ENCODE results near the gene S100P.

S100P gene

DNA sequence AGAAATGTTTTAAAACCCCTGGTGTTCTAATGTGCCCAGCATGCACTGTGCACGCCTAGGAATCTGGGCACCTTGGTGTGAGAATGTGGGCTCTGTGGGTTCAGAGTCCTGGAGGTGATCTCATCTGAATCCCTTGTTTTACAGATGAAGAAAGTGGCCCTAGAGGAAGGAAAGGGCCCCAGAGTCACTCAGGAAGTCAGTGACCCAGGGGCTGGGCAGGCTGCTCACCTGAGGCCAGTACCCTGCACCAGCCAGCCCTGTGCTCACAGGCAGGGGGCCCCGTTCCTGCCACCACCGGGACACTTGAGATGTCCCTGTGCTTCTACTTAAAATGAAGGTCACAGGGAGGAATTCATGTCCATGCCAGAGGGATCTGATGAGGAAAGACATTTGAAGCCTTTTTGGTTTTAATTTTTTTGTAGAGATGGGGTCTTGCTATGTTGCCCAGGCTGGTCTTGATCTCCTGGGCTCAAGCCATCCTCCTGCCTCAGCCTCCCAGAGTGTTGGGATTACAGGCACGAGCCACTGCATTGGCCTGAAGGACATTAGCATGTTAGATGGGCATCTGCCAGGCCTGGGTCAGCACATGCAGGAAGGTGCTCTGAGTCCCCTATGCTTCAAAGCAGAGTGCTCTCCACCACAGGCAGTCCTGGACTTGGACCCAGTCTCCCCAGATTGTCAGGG is 7.4 kb upstream of the S100P start:
- in situ Hi-C loops (cut with HindIII; ENCODE audit: low pct_ligation_motif_present, low sequenced_read_pairs) = no loop called here
- no peak for DNase-seq
- no peaks in the 10 kb centered on the region for H3K27me3 ChIP-seq (replicated peaks)
- H3K4me3 ChIP-seq (ENCODE audit: low read depth, low read length) = no peak overlapping the region
- TF ChIP-seq, protein P1, sequence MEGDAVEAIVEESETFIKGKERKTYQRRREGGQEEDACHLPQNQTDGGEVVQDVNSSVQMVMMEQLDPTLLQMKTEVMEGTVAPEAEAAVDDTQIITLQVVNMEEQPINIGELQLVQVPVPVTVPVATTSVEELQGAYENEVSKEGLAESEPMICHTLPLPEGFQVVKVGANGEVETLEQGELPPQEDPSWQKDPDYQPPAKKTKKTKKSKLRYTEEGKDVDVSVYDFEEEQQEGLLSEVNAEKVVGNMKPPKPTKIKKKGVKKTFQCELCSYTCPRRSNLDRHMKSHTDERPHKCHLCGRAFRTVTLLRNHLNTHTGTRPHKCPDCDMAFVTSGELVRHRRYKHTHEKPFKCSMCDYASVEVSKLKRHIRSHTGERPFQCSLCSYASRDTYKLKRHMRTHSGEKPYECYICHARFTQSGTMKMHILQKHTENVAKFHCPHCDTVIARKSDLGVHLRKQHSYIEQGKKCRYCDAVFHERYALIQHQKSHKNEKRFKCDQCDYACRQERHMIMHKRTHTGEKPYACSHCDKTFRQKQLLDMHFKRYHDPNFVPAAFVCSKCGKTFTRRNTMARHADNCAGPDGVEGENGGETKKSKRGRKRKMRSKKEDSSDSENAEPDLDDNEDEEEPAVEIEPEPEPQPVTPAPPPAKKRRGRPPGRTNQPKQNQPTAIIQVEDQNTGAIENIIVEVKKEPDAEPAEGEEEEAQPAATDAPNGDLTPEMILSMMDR (IDR thresholded peaks at IDR 0.05; ENCODE audit: low read depth, low read length, missing control alignments) = no peak
- no peak overlapping the region for H3K27ac ChIP-seq
- no peaks in the 10 kb centered on the region for H3K36me3 ChIP-seq (replicated peaks)

DNA sequence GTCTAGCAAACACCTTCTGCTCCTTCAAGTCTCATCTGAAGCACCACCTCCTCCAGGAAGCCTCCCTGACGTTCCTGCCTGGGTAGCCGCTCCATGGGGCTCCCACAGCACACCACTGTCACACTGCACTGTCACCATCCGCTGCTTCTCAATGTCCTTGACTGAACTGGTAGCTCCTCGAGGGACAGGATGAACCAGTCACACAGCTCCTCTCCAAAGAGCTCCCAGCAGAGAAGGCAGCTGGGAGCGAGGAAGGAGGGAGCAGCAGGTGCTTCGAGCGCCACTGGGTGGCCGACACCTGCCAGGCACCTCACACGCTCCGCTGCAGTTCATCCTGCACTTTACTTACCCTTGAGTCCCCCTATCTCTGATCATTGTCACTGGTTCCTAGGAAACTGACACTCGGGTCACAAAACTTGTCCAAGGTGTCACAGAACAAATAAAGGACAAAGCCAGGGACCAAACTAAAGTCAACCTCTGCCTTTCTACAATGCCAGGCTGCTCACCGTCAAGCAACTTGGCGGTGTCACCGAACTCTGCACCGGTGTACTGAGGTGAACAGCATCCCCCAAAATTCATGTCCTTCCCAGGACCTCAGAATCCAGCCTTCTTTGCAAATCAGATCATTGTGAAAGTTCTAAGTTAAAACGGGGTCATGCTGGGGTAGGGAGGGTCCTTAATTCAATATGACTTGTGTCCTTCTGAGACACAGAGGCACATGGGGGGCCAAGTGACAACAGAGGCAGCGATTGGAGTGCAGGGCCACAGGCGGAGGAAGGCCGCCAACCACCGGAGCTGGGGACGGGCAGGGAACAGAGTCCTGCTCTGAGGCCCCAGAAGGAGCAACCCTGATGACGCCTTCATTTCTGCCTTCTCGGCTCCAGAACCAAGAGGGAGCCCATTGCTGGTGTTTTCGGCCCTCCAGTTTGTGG is 5.5 kb upstream of the S100P start:
- Histone ChIP-seq H3K4me3 (ENCODE audit: low read depth, low read length) (no peak overlapping the region), H3K36me3 (replicated peaks) (no peaks in the 10 kb centered on the region), H3K27me3 (replicated peaks) (no peaks in the 10 kb centered on the region), H3K27ac (peak overlapping the region; percentile 71)
- in situ Hi-C loops (cut with HindIII; ENCODE audit: low pct_ligation_motif_present, low sequenced_read_pairs) = no loop called here
- TF ChIP-seq, protein P1 (IDR thresholded peaks at IDR 0.05; ENCODE audit: low read depth, low read length, missing control alignments) = no peak
- DNase-seq = no peak

DNA sequence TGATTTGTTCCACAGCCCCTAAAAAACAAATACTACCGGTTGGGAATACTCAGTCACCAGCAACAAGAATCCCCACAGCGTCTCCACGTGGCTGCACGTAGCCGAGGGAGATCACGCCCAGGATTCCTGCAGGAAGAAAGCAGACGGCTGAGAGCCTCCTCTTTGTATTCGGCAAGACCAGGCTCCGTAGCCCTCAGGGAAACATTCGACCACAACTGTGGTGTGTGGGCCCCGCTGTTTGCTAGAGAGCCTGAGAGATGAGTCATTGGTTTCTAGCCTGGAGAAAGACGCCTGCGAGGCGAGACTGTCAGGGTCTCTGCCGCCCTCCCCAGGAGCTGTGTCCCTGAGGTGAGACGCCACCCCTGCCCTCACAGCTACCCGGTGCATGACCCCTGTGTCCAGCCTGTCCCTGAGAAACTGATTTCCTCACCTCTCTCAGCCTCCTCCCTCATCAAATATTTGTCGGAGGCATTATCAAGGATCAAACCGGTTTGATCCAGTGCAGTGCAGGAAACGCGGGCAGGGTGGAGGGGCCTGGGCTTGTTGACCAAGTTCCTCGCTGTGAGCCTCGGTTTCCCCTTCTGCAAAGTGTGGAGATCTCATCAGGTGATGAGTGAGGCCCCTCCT is 4.7 kb upstream of the S100P start:
- H3K36me3 ChIP-seq (replicated peaks) = no peaks in the 10 kb centered on the region
- in situ Hi-C loops (cut with HindIII; ENCODE audit: low pct_ligation_motif_present, low sequenced_read_pairs) = no loop called here
- DNase-seq = peak; percentile 96
- H3K27me3 ChIP-seq (replicated peaks) = no peaks in the 10 kb centered on the region
- TF ChIP-seq, protein P1 (IDR thresholded peaks at IDR 0.05; ENCODE audit: low read depth, low read length, missing control alignments) = peak; percentile 32
- no peak overlapping the region for H3K4me3 ChIP-seq (ENCODE audit: low read depth, low read length)
- H3K27ac ChIP-seq = peak overlapping the region; percentile 71

DNA sequence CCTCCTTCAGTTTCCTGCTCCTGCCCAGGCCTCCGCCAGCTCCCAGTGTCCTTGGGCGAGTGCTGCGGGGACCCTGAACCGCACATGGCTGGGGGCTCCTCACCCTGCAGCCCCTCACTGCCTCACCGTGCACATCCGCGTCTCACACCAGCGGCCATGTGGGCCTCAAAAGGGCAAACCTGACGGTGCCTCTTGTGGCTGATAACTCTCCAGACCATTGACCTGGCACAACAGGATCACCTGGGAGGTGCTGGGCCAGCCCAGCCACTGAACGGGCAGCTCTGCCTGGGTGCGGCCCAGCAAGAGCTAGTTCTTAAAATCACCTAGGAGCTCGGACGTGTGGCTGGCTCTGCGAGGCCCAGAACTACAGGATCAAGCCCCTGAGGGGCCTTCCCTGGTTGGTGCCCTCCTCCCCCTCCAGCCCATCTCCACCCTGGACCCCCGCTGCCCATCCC is 4.1 kb upstream of the S100P start:
- no peak for DNase-seq
- Histone ChIP-seq H3K36me3 (replicated peaks) (no peaks in the 10 kb centered on the region), H3K27ac (peak overlapping the region; percentile 71), H3K4me3 (ENCODE audit: low read depth, low read length) (no peak overlapping the region), H3K27me3 (replicated peaks) (no peaks in the 10 kb centered on the region)
- TF ChIP-seq, protein P1 (IDR thresholded peaks at IDR 0.05; ENCODE audit: low read depth, low read length, missing control alignments) = no peak
- in situ Hi-C loops (cut with HindIII; ENCODE audit: low pct_ligation_motif_present, low sequenced_read_pairs) = no loop called here

DNA sequence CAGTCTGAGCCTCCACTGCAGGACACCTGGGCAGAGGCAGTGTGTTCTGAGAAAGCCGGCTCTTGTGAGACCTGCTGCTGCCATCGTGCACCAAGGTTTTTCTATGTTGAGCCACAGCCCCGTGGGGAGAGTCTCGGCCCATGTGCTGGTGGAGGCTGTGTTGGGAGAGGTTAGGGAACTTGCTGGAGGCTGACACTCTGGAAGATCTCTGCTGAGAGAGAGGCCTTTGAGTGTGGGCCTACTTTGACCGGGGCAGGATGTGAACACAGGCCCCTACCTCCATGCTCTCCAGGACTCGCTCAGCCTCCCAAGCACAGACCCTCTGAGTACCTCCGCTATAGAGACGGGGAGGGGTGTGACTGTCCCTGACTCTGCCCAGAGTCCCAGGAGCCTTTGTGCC is 1.3 kb upstream of the S100P start:
- DNase-seq = no peak
- in situ Hi-C loops (cut with HindIII; ENCODE audit: low pct_ligation_motif_present, low sequenced_read_pairs) = no loop called here
- H3K4me3 ChIP-seq (ENCODE audit: low read depth, low read length) = no peak overlapping the region
- TF ChIP-seq, protein P1 (IDR thresholded peaks at IDR 0.05; ENCODE audit: low read depth, low read length, missing control alignments) = no peak
- H3K27ac ChIP-seq = no peak overlapping the region
- H3K36me3 ChIP-seq (replicated peaks) = no peaks in the 10 kb centered on the region
- H3K27me3 ChIP-seq (replicated peaks) = no peaks in the 10 kb centered on the region
